DND-41 (cell line): ENCODE results near the gene HSF4.

Experiments used
- ATAC-seq: fragments of 200-7000 bp; cut with Tn5 transposase; 3 replicates; pipeline ENCODE4 v1.9.1; 2021; ENCODE audit warnings: low read depth; ENCODE audit not compliant: insufficient read depth
- DNase-seq: peaks from one replicate; pipeline ENCODE4 v3.0.0-alpha.2; 2020
- H2AFZ ChIP-seq: 2 replicates; pipeline ENCODE4 v1.6.0; 2012; ENCODE audit warnings: low read depth, low read length
- H3K27ac ChIP-seq: 2 replicates; pipeline ENCODE4 v1.5.1; 2012; ENCODE audit warnings: low read length, inconsistent platforms
- H3K27me3 ChIP-seq: fragments of 200-600 bp; sonication (generic); 2 replicates; pipeline ENCODE4 v1.6.0; 2012; ENCODE audit warnings: low read length, mild to moderate bottlenecking, inconsistent platforms; ENCODE audit not compliant: insufficient read depth, poor library complexity
- H3K36me3 ChIP-seq: 2 replicates; pipeline ENCODE4 v1.5.1; 2012; ENCODE audit warnings: low read length, inconsistent platforms; ENCODE audit not compliant: insufficient read depth
- H3K4me1 ChIP-seq: 2 replicates; pipeline ENCODE4 v1.5.1; 2012; ENCODE audit warnings: mild to moderate bottlenecking, low read length; ENCODE audit not compliant: insufficient read depth
- H3K4me2 ChIP-seq: 2 replicates; pipeline ENCODE4 v1.6.0; 2012; ENCODE audit warnings: mild to moderate bottlenecking, moderate library complexity, low read length, inconsistent platforms; ENCODE audit not compliant: insufficient read depth
- H3K4me3 ChIP-seq, 2 experiments: fragments of 200-600 bp in 1 of 2; shearing (Covaris generic) in 1 of 2; 2 replicates each; pipeline ENCODE4 v1.5.1; 2012 to 2016; ENCODE audit warnings: inconsistent platforms in 2 of 2, low read length in 2 of 2, mild to moderate bottlenecking in 2 of 2, low read depth in 1 of 2, moderate library complexity in 1 of 2
- H3K79me2 ChIP-seq: 2 replicates; pipeline ENCODE4 v1.6.0; 2012; ENCODE audit warnings: low read length, inconsistent platforms; ENCODE audit not compliant: insufficient read depth
- H3K9ac ChIP-seq: 2 replicates; pipeline ENCODE4 v1.6.0; 2012; ENCODE audit warnings: low read depth, mild to moderate bottlenecking, inconsistent platforms, low read length, moderate library complexity
- H3K9me3 ChIP-seq: 2 replicates; pipeline ENCODE4 v1.5.1; 2012; ENCODE audit warnings: low read length, moderate library complexity, mild to moderate bottlenecking, inconsistent platforms; ENCODE audit not compliant: insufficient read depth, severe bottlenecking
- H4K20me1 ChIP-seq: 2 replicates; pipeline ENCODE4 v1.6.0; 2012; ENCODE audit warnings: low read length; ENCODE audit not compliant: insufficient read depth
- CTCF ChIP-seq: IDR thresholded peaks from 2 replicates; pipeline ENCODE4 v1.5.1; 2012; ENCODE audit warnings: borderline replicate concordance, low read length, moderate library complexity, mild to moderate bottlenecking; ENCODE audit not compliant: poor library complexity, severe bottlenecking; ENCODE audit errors: extremely low read depth
- EZH2 ChIP-seq: IDR thresholded peaks from 3 replicates; pipeline ENCODE4 v1.6.1; 2012; ENCODE audit warnings: borderline replicate concordance, low read depth, mild to moderate bottlenecking, moderate library complexity, low read length, inconsistent platforms; ENCODE audit not compliant: severe bottlenecking

The HSF4 gene

GRCh38 chr16:67183627-67184452 is 19.3 kb downstream of the HSF4 start, which contains the start of gene MATCAP1:
TSS of gene MATCAP1 (minus strand) at chr16:67183963. CDS start at chr16:67180610, 3,353 bp downstream.
- peak within 1 kb of the TSS; percentile 82 for H3K27ac ChIP-seq
- TF ChIP-seq CTCF: no peak
- TF ChIP-seq EZH2: no peak
- peak within 1 kb of the TSS; percentile 41 to 87 for H3K4me3 ChIP-seq

GRCh38 chr16:67184453-67184994 is 20.0 kb downstream of the HSF4 start:
- Histone ChIP-seq H3K4me1 (peaks cover 50% of the 10 kb centered on the region), H3K79me2 (peaks cover 28% of the 10 kb centered on the region), H3K9ac (peak overlapping the region; percentile 69), H3K9me3 (no peaks in the 10 kb centered on the region), H3K27ac (peak overlapping the region; percentile 82; the same call in 1 of the 2 replicates), H3K27me3 (no peaks in the 10 kb centered on the region), H3K4me3 (peak overlapping the region; percentile 41 to 87), H3K4me2 (peak overlapping the region; percentile 99), H2AFZ (peak overlapping the region; percentile 92), H4K20me1 (peaks cover 6% of the 10 kb centered on the region), H3K36me3 (no peaks in the 10 kb centered on the region)
- ATAC-seq (peak; percentile 23), DNase-seq (no peak)
- no peak for TF ChIP-seq CTCF
- no peak for TF ChIP-seq EZH2

More at GRCh38 chr16:67183627-67184452, 19.3 kb downstream of the HSF4 start, which contains the start of gene MATCAP1:
- peak within 1 kb of the TSS; percentile 92 for H2AFZ ChIP-seq
- no peaks in the 10 kb centered on the region for H3K27me3 ChIP-seq
- peak within 1 kb of the TSS; percentile 99 for H3K4me2 ChIP-seq
- DNase-seq: peak; percentile 98
- peak; percentile 89 for ATAC-seq
- no peaks in the 10 kb centered on the region for H3K36me3 ChIP-seq
- H3K79me2 ChIP-seq: peaks cover 28% of the 10 kb centered on the region
- no peaks in the 10 kb centered on the region for H3K9me3 ChIP-seq
- H3K9ac ChIP-seq: peak within 1 kb of the TSS; percentile 69
- H4K20me1 ChIP-seq: peaks cover 13% of the 10 kb centered on the region
- H3K4me1 ChIP-seq: peaks cover 53% of the 10 kb centered on the region

- peak; percentile 84 for DNase-seq
- peak overlapping the region in 1 of 2 experiments; percentile 87; a peak in 3 of 4 replicates for H3K4me3 ChIP-seq
- peak; percentile 91 for TF ChIP-seq CTCF
- no peak for TF ChIP-seq EZH2
- peak overlapping the region; percentile 40; the same call in 1 of the 2 replicates for H2AFZ ChIP-seq
- no peaks in the 10 kb centered on the region for H3K9me3 ChIP-seq
- H3K27ac ChIP-seq: no peak overlapping the region
- H3K27me3 ChIP-seq: no peaks in the 10 kb centered on the region
- H3K79me2 ChIP-seq: peaks cover 28% of the 10 kb centered on the region
- H3K4me1 ChIP-seq: peaks cover 46% of the 10 kb centered on the region
- H3K4me2 ChIP-seq: peak overlapping the region; percentile 99
- H3K9ac ChIP-seq: peak overlapping the region; percentile 69; the same call in 1 of the 2 replicates
- ATAC-seq: peak; percentile 52
- no peaks in the 10 kb centered on the region for H3K36me3 ChIP-seq
- H4K20me1 ChIP-seq: peaks cover 3% of the 10 kb centered on the region; the same call in 1 of the 2 replicates
Observed at GRCh38 chr16:67184995-67185650, 20.6 kb downstream of the HSF4 start.
